ENCODE measurements around the gene STX8.
A peak's percentile ranks its signal among the peaks of the same experiment; 100 is the strongest.

STX8 gene

GRCh38 chr17:9200699-9201359 lies 374.8 kb downstream of the STX8 start:
- no peak for TF ChIP-seq CTCF (IDR thresholded peaks at IDR 0.05; ENCODE audit: borderline replicate concordance, control extremely low read depth, extremely low read depth, insufficient read depth, missing control alignments)
- in situ Hi-C loops (cut with MboI; ENCODE audit: low sequenced_read_pairs, unreplicated experiment), result no loop called here
- DNase-seq (ENCODE audit: low spot score), result peak; percentile 66
